HepG2 (cell line): ENCODE measurements around the gene SLC2A6. TPM values are rescaled to one million over a fixed set of nuclear protein-coding genes. Genes with fewer than 3 reads are reported as not detected.

Experiments
- ATF7 ChIP-seq, 2 experiments: fragments of 450-650 bp in 1 of 2; sonication (generic) in 1 of 2; formaldehyde crosslinking in 1 of 2; IDR thresholded peaks; 2 replicates each; pipeline versions ENCODE4 v1.4.0 to v1.6.1; 2016 to 2020; ENCODE audit warnings: antibody characterized with exemption in 1 of 2, mild to moderate bottlenecking in 1 of 2, missing genetic modification reagents in 1 of 2
- CEBPB ChIP-seq: IDR thresholded peaks from 2 replicates; pipeline ENCODE4 v1.6.1; 2011; ENCODE audit warnings: low read depth, low read length, improper control_type of control experiment, borderline replicate concordance
- DNMT3B ChIP-seq: conservative IDR thresholded peaks from 2 replicates; pipeline ENCODE4 v1.6.1; 2016; ENCODE audit warnings: missing biosample characterization, control low read depth
- DZIP1 ChIP-seq: sonication (generic); formaldehyde crosslinking; IDR thresholded peaks from 2 replicates; pipeline ENCODE4 v1.5.0; 2020; ENCODE audit warnings: mild to moderate bottlenecking, missing genetic modification reagents
- ELF3 ChIP-seq: IDR thresholded peaks from 2 replicates; pipeline ENCODE4 v1.6.1; 2016; ENCODE audit warnings: missing genetic modification reagents, missing compliant biosample characterization
- HMGA1 ChIP-seq: sonication (generic); formaldehyde crosslinking; conservative IDR thresholded peaks from 2 replicates; pipeline ENCODE4 v1.4.0; 2020; ENCODE audit warnings: missing genetic modification reagents
- HMGXB3 ChIP-seq: sonication (generic); formaldehyde crosslinking; IDR thresholded peaks from 2 replicates; pipeline ENCODE4 v1.4.0; 2020; ENCODE audit warnings: missing genetic modification reagents, borderline replicate concordance
- HNF4G ChIP-seq, 2 experiments: sonication (generic) in 1 of 2; formaldehyde crosslinking in 1 of 2; IDR thresholded peaks; 2 replicates each; pipeline versions ENCODE4 v1.4.0 to v1.6.1; 2011 to 2020; ENCODE audit warnings: borderline replicate concordance in 2 of 2, low read depth in 2 of 2, mild to moderate bottlenecking in 2 of 2, low read length in 1 of 2, missing genetic modification reagents in 1 of 2, moderate library complexity in 1 of 2
- HOXD1 ChIP-seq: sonication (generic); formaldehyde crosslinking; IDR thresholded peaks from 2 replicates; pipeline ENCODE4 v1.5.0; 2020; ENCODE audit warnings: missing genetic modification reagents
- MZF1 ChIP-seq: sonication (generic); formaldehyde crosslinking; IDR thresholded peaks from 2 replicates; pipeline ENCODE4 v1.8.1; 2023; ENCODE audit warnings: mild to moderate bottlenecking, missing genetic modification reagents, borderline replicate concordance
- REL ChIP-seq: sonication (generic); formaldehyde crosslinking; conservative IDR thresholded peaks from 2 replicates; pipeline ENCODE4 v1.8.0; 2022; ENCODE audit warnings: mild to moderate bottlenecking, missing genetic modification reagents, moderate library complexity
- SMAD1 ChIP-seq: sonication (generic); formaldehyde crosslinking; IDR thresholded peaks from 2 replicates; pipeline ENCODE4 v1.4.0; 2020; ENCODE audit warnings: missing genetic modification reagents, low read depth, mild to moderate bottlenecking, borderline replicate concordance
- SMARCC2 ChIP-seq: fragments of 450-650 bp; IDR thresholded peaks from 2 replicates; pipeline ENCODE4 v1.6.1; 2017; ENCODE audit warnings: antibody characterized with exemption, mild to moderate bottlenecking
- SP140L ChIP-seq: sonication (generic); formaldehyde crosslinking; IDR thresholded peaks from 2 replicates; pipeline ENCODE4 v1.4.0; 2020; ENCODE audit warnings: missing genetic modification reagents, borderline replicate concordance
- TGIF2 ChIP-seq: IDR thresholded peaks from 2 replicates; pipeline ENCODE4 v1.6.1; 2016; ENCODE audit warnings: control low read depth, missing compliant biosample characterization
- YEATS2 ChIP-seq: sonication (generic); formaldehyde crosslinking; IDR thresholded peaks from 2 replicates; pipeline ENCODE4 v1.4.0; 2020; ENCODE audit warnings: missing genetic modification reagents, borderline replicate concordance
- ZMAT3 ChIP-seq: sonication (generic); formaldehyde crosslinking; conservative IDR thresholded peaks from 2 replicates; pipeline ENCODE4 v1.7.0; 2021; ENCODE audit warnings: missing genetic modification reagents
- ZNF136 ChIP-seq: sonication (generic); formaldehyde crosslinking; IDR thresholded peaks from 2 replicates; pipeline ENCODE4 v1.8.1; 2022; ENCODE audit warnings: low read depth, mild to moderate bottlenecking, moderate library complexity, missing genetic modification reagents
- ZNF180 ChIP-seq: sonication (generic); formaldehyde crosslinking; IDR thresholded peaks from 2 replicates; pipeline ENCODE4 v1.4.0; 2020; ENCODE audit warnings: low read depth, missing genetic modification reagents, borderline replicate concordance
- ZNF296 ChIP-seq: sonication (generic); formaldehyde crosslinking; conservative IDR thresholded peaks from 2 replicates; pipeline ENCODE4 v1.5.0; 2020; ENCODE audit warnings: mild to moderate bottlenecking, missing genetic modification reagents
- ZNF670 ChIP-seq: sonication (generic); formaldehyde crosslinking; IDR thresholded peaks from 2 replicates; pipeline ENCODE4 v1.8.0; 2022; ENCODE audit warnings: mild to moderate bottlenecking, missing genetic modification reagents, borderline replicate concordance
- ZNF720 ChIP-seq: sonication (generic); formaldehyde crosslinking; IDR thresholded peaks from 2 replicates; pipeline ENCODE4 v1.4.0; 2020; ENCODE audit warnings: missing genetic modification reagents
- polyA plus RNA-seq, 8 experiments: library from polyadenylated mRNA; depleted of rRNA in 3 of 8; stranded (reverse) in 7 of 8; unstranded in 1 of 8; fragments of >200 nt; fragmentation: Illumina TruSeq in 4 of 8; extraction: Trizol in 4 of 8; gene quantifications; 2 replicates each; pipeline versions ENCODE4 v1.2.1 to v1.2.3, GENCODE V29; 2011 to 2016; ENCODE audit warnings: low read depth in 4 of 8, missing spikeins in 1 of 8, mixed read lengths in 1 of 8; ENCODE audit not compliant: insufficient read depth in 1 of 8
- total RNA-seq, 5 experiments: library from RNA; depleted of rRNA; stranded (reverse); fragments of >200 nt; fragmentation: Illumina TruSeq; extraction: Trizol; gene quantifications; 2 replicates each; pipeline ENCODE4 v1.2.3, GENCODE V29; 2016; ENCODE audit warnings: low read depth in 1 of 5

Gene SLC2A6
- total and polyA plus RNA-seq, 2 of the 13 experiments (the other 11 are each of a cell fraction or from before 2014, with no cell fraction given), result 4.1 to 15.0 TPM

- TF ChIP-seq ZNF670 (CRISPR knock-in tag), result no peak
- TF ChIP-seq HMGA1 (CRISPR knock-in tag), result no peak
- TF ChIP-seq ATF7 (IDR thresholded peaks at IDR 0.05), result no peak
- 0 out of 2 replicates have a peak, but pooled peaks have one; percentile 26 for TF ChIP-seq ATF7 (CRISPR knock-in tag; IDR thresholded peaks at IDR 0.05)
- no peak for TF ChIP-seq ZNF296 (CRISPR knock-in tag)
- no peak for TF ChIP-seq HMGXB3 (CRISPR knock-in tag)
- no peak for TF ChIP-seq SMARCC2
- TF ChIP-seq ELF3, result no peak; the same call in 1 of the 2 replicates
- TF ChIP-seq SMAD1 (CRISPR knock-in tag), result 0 out of 2 replicates have a peak, but pooled peaks have one; percentile 30
- TF ChIP-seq YEATS2 (CRISPR knock-in tag), result no peak
- TF ChIP-seq ZNF720 (CRISPR knock-in tag), result no peak
- TF ChIP-seq MZF1 (CRISPR knock-in tag), result no peak
- 0 out of 2 replicates have a peak, but pooled peaks have one; percentile 65 for TF ChIP-seq REL (CRISPR knock-in tag)
- no peak for TF ChIP-seq TGIF2 (CRISPR knock-in tag)
- no peak for TF ChIP-seq HOXD1 (CRISPR knock-in tag)
- no peak for TF ChIP-seq SP140L
- no peak for TF ChIP-seq CEBPB
- TF ChIP-seq DZIP1, result peak; percentile 19; the same call in 1 of the 2 replicates
- no peak for TF ChIP-seq ZMAT3 (CRISPR knock-in tag)
- no peak for TF ChIP-seq ZNF136 (CRISPR knock-in tag)
- TF ChIP-seq DNMT3B (CRISPR knock-in tag), result no peak
- 0 out of 2 replicates have a peak, but pooled peaks have one; percentile 56 for TF ChIP-seq ZNF180
- TF ChIP-seq HNF4G (IDR thresholded peaks at IDR 0.05; ENCODE audit: borderline replicate concordance, low read depth, low read length), result no peak
- TF ChIP-seq HNF4G (CRISPR knock-in tag; IDR thresholded peaks at IDR 0.05; ENCODE audit: borderline replicate concordance, low read depth), result no peak
Observed at GRCh38 chr9:133478851-133479711, at the start of gene SLC2A6 (continued).
